Uterus (tissue), 4 donors: Measurements from ENCODE around the gene SLC23A2. TPM values are rescaled to one million over a fixed set of nuclear protein-coding genes. Genes with fewer than 3 reads are reported as not detected.

Experiments used
- small RNA-seq: library from RNA; depleted of rRNA; stranded (forward); fragments of <200 nt; gene quantifications from one replicate; pipeline ENCODE3, GENCODE V24; 2016
- total RNA-seq, 4 donors: library from RNA; depleted of rRNA in 3 of 4; stranded (reverse); fragments of >200 nt in 3 of 4; gene quantifications; one replicate each; pipeline versions ENCODE4 v1.1.0 to v1.2.4, GENCODE V29; 2014 to 2023
- donor health status: DM: yes; HTN: yes; CAD: no.

The SLC23A2 gene
- total RNA-seq, 4 donors from 2014 or later = 6.2 to 41.4 (median 26.6) TPM

Small RNAs within 50 kb of the gene (small RNA-seq; reads per million reads assigned to genes)
- gene AL121890.1 (not detected), gene RF00322 (not detected)

Other genes with a start within 250 kb of the SLC23A2 start
- 100 to 1,000 TPM in 1 of 4 donors, 10 to 100 TPM in 3; 17.1 to 130 (median 26.1) TPM for gene RASSF2, start 177.9 kb downstream of the SLC23A2 start, total RNA-seq
- 10 to 100 TPM; 66.1 to 94.1 (median 89.9) TPM for gene TMEM230, start 111.6 kb upstream of the SLC23A2 start, total RNA-seq
- 100 to 1,000 TPM in 1 of 4 donors, 10 to 100 TPM in 3; 43.0 to 112 (median 59.6) TPM for gene PCNA, start 118.4 kb upstream of the SLC23A2 start, total RNA-seq
- gene CDS2, start 125.5 kb upstream of the SLC23A2 start, total RNA-seq = 10 to 100 TPM; 22.5 to 66.6 (median 41.7) TPM